GM12878 (cell line): ENCODE measurements around the gene GRAMD1B. TPM values are rescaled to one million over a fixed set of nuclear protein-coding genes. Genes with fewer than 3 reads are reported as not detected.

Experiments
- ATAC-seq: fragments of 200-7000 bp; cut with Tn5 transposase; 3 replicates; pipeline ENCODE4 v1.9.1; 2020; ENCODE audit warnings: mild to moderate bottlenecking, moderate library complexity
- BruUV-seq: library from RNA; stranded (reverse); fragments of 400-500 nt; replicated peaks from 2 replicates; lab custom pipeline; 2021; lab: Mats Ljungman, UMichigan
- CTCF ChIA-PET: fragments of 300-600 bp; sonication (Branson Sonifier 250); formaldehyde crosslinking; extraction: SDS; loops from one replicate; lab custom pipeline; 2021; ENCODE audit warnings: inconsistent platforms; lab: Yijun Ruan, JAX
- POLR2A ChIA-PET: fragments of 350-600 bp; formaldehyde crosslinking; extraction: SDS; loops from one replicate; lab custom pipeline; 2021; ENCODE audit warnings: inconsistent platforms; lab: Charles Lee
- RAD21 ChIA-PET: fragments of 300-600 bp; sonication (Branson Sonifier 250); formaldehyde crosslinking; loops from one replicate; lab custom pipeline; 2023; ENCODE audit warnings: antibody characterized with exemption; ENCODE audit not compliant: unreplicated experiment; lab: Charles Lee
- SMC1A ChIA-PET: fragments of 300-600 bp; sonication (Branson Sonifier 250); formaldehyde crosslinking; loops from one replicate; lab custom pipeline; 2023; ENCODE audit not compliant: unreplicated experiment, uncharacterized antibody; lab: Charles Lee
- DNase-seq: peaks from one replicate; pipeline ENCODE4 v3.0.0-alpha.2; 2011; ENCODE audit warnings: low read depth, low spot score
- FAIRE-seq: peaks from 3 replicates; lab custom pipeline; 2011; peaks lifted over from hg19 to GRCh38; lab: Jason Lieb, UNC
- H2AFZ ChIP-seq: 2 replicates; pipeline ENCODE4 v1.6.0; 2011; ENCODE audit warnings: low read depth, low read length, control low read depth; ENCODE audit not compliant: control insufficient read depth
- H3K27ac ChIP-seq: 2 replicates; pipeline ENCODE4 v1.5.1; 2011; ENCODE audit warnings: control low read depth; ENCODE audit not compliant: control insufficient read depth, insufficient read depth
- H3K27me3 ChIP-seq, 2 experiments: replicated peaks in 1 of 2; 2 replicates each; pipeline versions ENCODE4 v1.6.0 to v1.6.1; 2011; ENCODE audit warnings: low read length in 1 of 2; ENCODE audit not compliant: control insufficient read depth in 2 of 2, insufficient read depth in 2 of 2
- H3K36me3 ChIP-seq, 2 experiments: 2 replicates each; pipeline ENCODE4 v1.5.1; 2011; ENCODE audit warnings: low read length in 1 of 2; ENCODE audit not compliant: control insufficient read depth in 2 of 2, insufficient read depth in 2 of 2
- H3K4me1 ChIP-seq: 2 replicates; pipeline ENCODE4 v1.6.1; 2011; ENCODE audit warnings: mild to moderate bottlenecking, low read length, moderate library complexity, mixed read lengths; ENCODE audit not compliant: control insufficient read depth, insufficient read depth
- H3K4me2 ChIP-seq: 2 replicates; pipeline ENCODE4 v1.6.0; 2011; ENCODE audit warnings: control low read depth; ENCODE audit not compliant: control insufficient read depth, insufficient read depth
- H3K4me3 ChIP-seq: fragments of 200-600 bp; sonication (generic); 2 replicates; pipeline ENCODE4 v1.5.1; 2016
- H3K79me2 ChIP-seq: 2 replicates; pipeline ENCODE4 v1.6.0; 2011; ENCODE audit warnings: low read length; ENCODE audit not compliant: control insufficient read depth, insufficient read depth
- H3K9ac ChIP-seq: 2 replicates; pipeline ENCODE4 v1.8.0; 2011; ENCODE audit warnings: low read length, control low read depth, mixed read lengths; ENCODE audit not compliant: control insufficient read depth, insufficient read depth
- H3K9me3 ChIP-seq: replicated peaks from 3 replicates; pipeline ENCODE4 v1.5.1; 2011; ENCODE audit warnings: mild to moderate bottlenecking, low read length; ENCODE audit not compliant: control insufficient read depth, insufficient read depth
- H4K20me1 ChIP-seq: 2 replicates; pipeline ENCODE4 v1.6.0; 2011; ENCODE audit not compliant: control insufficient read depth, insufficient read depth
- CREB1 ChIP-seq: IDR thresholded peaks from 2 replicates; pipeline ENCODE4 v1.6.1; 2012; ENCODE audit warnings: low read depth, mild to moderate bottlenecking, inconsistent platforms
- CTCF ChIP-seq, 3 experiments: IDR thresholded peaks in 2 of 3; conservative IDR thresholded peaks in 1 of 3; 2 replicates each; pipeline ENCODE4 v1.5.1; 2011; ENCODE audit warnings: low read depth in 3 of 3, low read length in 3 of 3, mild to moderate bottlenecking in 3 of 3, control low read depth in 2 of 3, moderate library complexity in 2 of 3, inconsistent platforms in 1 of 3, mixed read lengths in 1 of 3; ENCODE audit not compliant: control insufficient read depth in 2 of 3, insufficient read depth in 1 of 3; ENCODE audit errors: extremely low read depth in 1 of 3
- E2F4 ChIP-seq: IDR thresholded peaks from 2 replicates; pipeline ENCODE4 v1.6.1; 2012; ENCODE audit warnings: low read depth, low read length, improper control_type of control experiment
- EP300 ChIP-seq, 2 experiments: fragments of 150-350 bp in 1 of 2; IDR thresholded peaks; 2 replicates each; pipeline ENCODE4 v1.6.1; 2011 to 2012; ENCODE audit warnings: low read depth in 2 of 2, low read length in 2 of 2, borderline replicate concordance in 1 of 2, improper control_type of control experiment in 1 of 2, inconsistent platforms in 1 of 2; ENCODE audit not compliant: control insufficient read depth in 1 of 2
- HDGF ChIP-seq: fragments of 450-650 bp; IDR thresholded peaks from 2 replicates; pipeline ENCODE4 v1.6.1; 2016; ENCODE audit warnings: antibody characterized with exemption
- MTA3 ChIP-seq: IDR thresholded peaks from 2 replicates; pipeline ENCODE4 v1.6.1; 2012; ENCODE audit warnings: low read length, inconsistent platforms, borderline replicate concordance
- SMC3 ChIP-seq: IDR thresholded peaks from 2 replicates; pipeline ENCODE4 v1.6.1; 2011; ENCODE audit warnings: low read length, improper control_type of control experiment, borderline replicate concordance
- ZBTB40 ChIP-seq: fragments of 450-650 bp; IDR thresholded peaks from 2 replicates; pipeline ENCODE4 v1.6.1; 2016; ENCODE audit warnings: mild to moderate bottlenecking, moderate library complexity, borderline replicate concordance
- WGBS: methylation state at CpG from one replicate; pipeline ENCODE4 v1.1.6; 2016; ENCODE audit warnings: low lambda C conversion rate; ENCODE audit not compliant: insufficient replicate concordance, insufficient coverage; ENCODE audit errors: missing lambda C conversion rate; 5-methylcytosine and 5-hydroxymethylcytosine counted together
- in situ Hi-C: fragments of 300-500 bp; cut with MboI; formaldehyde crosslinking; loops from 9 replicates; pipeline ENCODE4 v1.14.3; 2018; ENCODE audit warnings: mixed read lengths
- intact Hi-C: fragments of 100-400 bp; cut with micrococcal nuclease; formaldehyde crosslinking; loops from one replicate; pipeline ENCODE4 v1.14.2; 2022; ENCODE audit not compliant: unreplicated experiment
- polyA plus RNA-seq, 11 experiments: library from polyadenylated mRNA; depleted of rRNA in 4 of 11; unstranded in 6 of 11; stranded (reverse) in 5 of 11; fragments of >200 nt; fragmentation: Nextera tagmentation in 4 of 11; fragmentation: Illumina TruSeq in 1 of 11; extraction: Ambion mirVana in 4 of 11; extraction: Trizol in 1 of 11; gene quantifications; 1 replicate in 1 of 11; 2 replicates in 10 of 11; pipeline versions ENCODE4 v1.2.1 to v1.2.3, GENCODE V29; 2011 to 2016; ENCODE audit warnings: inconsistent platforms in 2 of 11, missing spikeins in 2 of 11, low read depth in 1 of 11
- total RNA-seq, 4 experiments: library from RNA; depleted of rRNA in 3 of 4; stranded (reverse); fragments of >200 nt in 3 of 4; fragmentation: Illumina TruSeq in 1 of 4; extraction: Trizol in 1 of 4; gene quantifications; 2 replicates each; pipeline versions ENCODE4 v1.2.1 to v1.2.3, GENCODE V29; 2013 to 2021
- TF ChIP-seq, protein P1 (sequence below): fragments of 450-650 bp; IDR thresholded peaks from 2 replicates; pipeline ENCODE4 v1.6.1; 2017; ENCODE audit warnings: mild to moderate bottlenecking, moderate library complexity

The GRAMD1B gene
- total and polyA plus RNA-seq, 10 of the 15 experiments (the other 5 are each of a cell fraction or from before 2014, with no cell fraction given) = 1.9 to 49.1 (median 26.9) TPM

GRCh38 chr11:123580557-123581275 lies 150.6 kb downstream of the GRAMD1B start:
- DNase-seq (no peak), FAIRE-seq (peak; percentile 86), ATAC-seq (peak; percentile 93)
- no peak overlapping the region for H3K9ac ChIP-seq
- H3K4me3 ChIP-seq = no peak overlapping the region
- in situ Hi-C loops (loop anchor here (5.0 kb wide), 1 partner anchor 127 kb away; no protein-coding TSS in a partner anchor), intact Hi-C loops (loop anchor here (1.0 kb wide), 1 partner anchor 127 kb away; no protein-coding TSS in a partner anchor)
- H3K4me1 ChIP-seq = peaks cover 9% of the 10 kb centered on the region
- ChIA-PET SMC1A (interaction anchor here (0.7 to 3.2 kb wide), 9 partner anchors 10 to 280 kb away, joined by 3 to 18 read pairs (median 3); no protein-coding TSS in a partner anchor), RAD21 (interaction anchor here (0.6 to 1.8 kb wide), 8 partner anchors 26 to 310 kb away, joined by 3 to 24 read pairs (median 4); no protein-coding TSS in a partner anchor), POLR2A (interaction anchor here (0.7 to 1.0 kb wide), 2 partner anchors 88 to 130 kb away, joined by 3 to 4 read pairs; no protein-coding TSS in a partner anchor), CTCF (interaction anchor here (0.6 to 3.6 kb wide), 45 partner anchors 9 to 472 kb away, joined by 3 to 62 read pairs (median 4); no protein-coding TSS in a partner anchor)
- H4K20me1 ChIP-seq = no peaks in the 10 kb centered on the region; the same call in 1 of the 2 replicates
- H3K4me2 ChIP-seq = no peak overlapping the region
- BruUV-seq = no TSS peak
- no peak overlapping the region for H2AFZ ChIP-seq
- no peaks in the 10 kb centered on the region for H3K79me2 ChIP-seq
- WGBS = 55% methylated on average over 23 of the region's 25 CpGs
- H3K9me3 ChIP-seq = no peaks in the 10 kb centered on the region
- peaks cover 0 to 12% of the 10 kb centered on the region in 2 experiments; a peak in 2 of 4 replicates for H3K36me3 ChIP-seq
- no peak overlapping the region for H3K27ac ChIP-seq
- no peaks in the 10 kb centered on the region for H3K27me3 ChIP-seq
- TF ChIP-seq, protein P1, sequence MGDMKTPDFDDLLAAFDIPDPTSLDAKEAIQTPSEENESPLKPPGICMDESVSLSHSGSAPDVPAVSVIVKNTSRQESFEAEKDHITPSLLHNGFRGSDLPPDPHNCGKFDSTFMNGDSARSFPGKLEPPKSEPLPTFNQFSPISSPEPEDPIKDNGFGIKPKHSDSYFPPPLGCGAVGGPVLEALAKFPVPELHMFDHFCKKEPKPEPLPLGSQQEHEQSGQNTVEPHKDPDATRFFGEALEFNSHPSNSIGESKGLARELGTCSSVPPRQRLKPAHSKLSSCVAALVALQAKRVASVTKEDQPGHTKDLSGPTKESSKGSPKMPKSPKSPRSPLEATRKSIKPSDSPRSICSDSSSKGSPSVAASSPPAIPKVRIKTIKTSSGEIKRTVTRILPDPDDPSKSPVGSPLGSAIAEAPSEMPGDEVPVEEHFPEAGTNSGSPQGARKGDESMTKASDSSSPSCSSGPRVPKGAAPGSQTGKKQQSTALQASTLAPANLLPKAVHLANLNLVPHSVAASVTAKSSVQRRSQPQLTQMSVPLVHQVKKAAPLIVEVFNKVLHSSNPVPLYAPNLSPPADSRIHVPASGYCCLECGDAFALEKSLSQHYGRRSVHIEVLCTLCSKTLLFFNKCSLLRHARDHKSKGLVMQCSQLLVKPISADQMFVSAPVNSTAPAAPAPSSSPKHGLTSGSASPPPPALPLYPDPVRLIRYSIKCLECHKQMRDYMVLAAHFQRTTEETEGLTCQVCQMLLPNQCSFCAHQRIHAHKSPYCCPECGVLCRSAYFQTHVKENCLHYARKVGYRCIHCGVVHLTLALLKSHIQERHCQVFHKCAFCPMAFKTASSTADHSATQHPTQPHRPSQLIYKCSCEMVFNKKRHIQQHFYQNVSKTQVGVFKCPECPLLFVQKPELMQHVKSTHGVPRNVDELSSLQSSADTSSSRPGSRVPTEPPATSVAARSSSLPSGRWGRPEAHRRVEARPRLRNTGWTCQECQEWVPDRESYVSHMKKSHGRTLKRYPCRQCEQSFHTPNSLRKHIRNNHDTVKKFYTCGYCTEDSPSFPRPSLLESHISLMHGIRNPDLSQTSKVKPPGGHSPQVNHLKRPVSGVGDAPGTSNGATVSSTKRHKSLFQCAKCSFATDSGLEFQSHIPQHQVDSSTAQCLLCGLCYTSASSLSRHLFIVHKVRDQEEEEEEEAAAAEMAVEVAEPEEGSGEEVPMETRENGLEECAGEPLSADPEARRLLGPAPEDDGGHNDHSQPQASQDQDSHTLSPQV = no peak
- TF ChIP-seq E2F4 (no peak), EP300 (IDR thresholded peaks at IDR 0.05; ENCODE audit: borderline replicate concordance in 1 of 2, control insufficient read depth in 1 of 2, low read depth in 2 of 2, low read length in 2 of 2) (no peak), CREB1 (peak; percentile 23; the same call in 1 of the 2 replicates), MTA3 (no peak), SMC3 (peak; percentile 67), HDGF (peak; percentile 40; the same call in 1 of the 2 replicates), CTCF (IDR thresholded peaks at IDR 0.05 in 2 of 3, conservative IDR thresholded peaks at IDR 0.05 in 1 of 3; ENCODE audit: control insufficient read depth in 2 of 3, extremely low read depth in 1 of 3, insufficient read depth in 1 of 3, low read depth in 3 of 3, low read length in 3 of 3) (peak; percentile 94 to 100 (median 96)), ZBTB40 (no peak)
